Sigmoid colon (tissue), 4 donors: ENCODE measurements around the gene AASDH.

Source experiments
- CTCF ChIP-seq, 4 experiments: fragments of 450-650 bp in 3 of 4; fragments of 200-600 bp in 1 of 4; IDR thresholded peaks; one replicate each; pipeline ENCODE4 v1.5.1; 2016 to 2019; ENCODE audit warnings: antibody characterized with exemption in 4 of 4, mild to moderate bottlenecking in 3 of 4, moderate library complexity in 2 of 4
- EP300 ChIP-seq, 4 donors: sonication (generic); formaldehyde crosslinking; IDR thresholded peaks; one replicate each; pipeline ENCODE4 v1.6.1; 2017; ENCODE audit warnings: antibody characterized with exemption in 4 of 4
- POLR2A ChIP-seq, 2 donors: fragments of 450-650 bp; IDR thresholded peaks; one replicate each; pipeline ENCODE4 v1.6.1; 2016; ENCODE audit warnings: antibody characterized with exemption in 2 of 2, mild to moderate bottlenecking in 2 of 2, moderate library complexity in 2 of 2
- POLR2AphosphoS5 ChIP-seq, 4 donors: sonication (generic); formaldehyde crosslinking; IDR thresholded peaks; one replicate each; pipeline ENCODE4 v1.6.1; 2017; ENCODE audit warnings: antibody characterized with exemption in 4 of 4

DNA sequence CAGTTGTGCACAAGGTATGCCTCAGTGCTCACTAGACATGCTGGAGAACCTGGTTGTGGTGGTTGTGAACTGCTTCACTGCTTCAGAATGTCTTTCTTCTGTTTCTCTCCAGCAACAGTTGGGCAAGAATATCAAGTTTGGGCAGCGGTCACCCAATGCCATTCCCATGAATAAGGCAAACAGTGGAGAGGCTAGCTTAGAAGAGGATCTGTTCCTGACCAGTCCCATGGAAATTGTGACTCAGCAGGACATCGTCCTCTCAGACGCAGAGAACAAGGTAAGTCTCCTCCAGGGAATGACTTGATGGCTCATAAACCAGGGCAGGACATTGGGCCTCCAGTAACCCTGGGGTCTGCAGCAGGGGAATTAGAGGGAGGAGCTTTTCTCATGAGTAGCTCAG, 79.9 kb downstream of the AASDH start:
- TF ChIP-seq POLR2AphosphoS5 (IDR thresholded peaks at IDR 0.05) (no peak), POLR2A (IDR thresholded peaks at IDR 0.05) (no peak), CTCF (IDR thresholded peaks at IDR 0.05) (no peak), EP300 (IDR thresholded peaks at IDR 0.05) (no peak)
